Ovary (tissue), 9 donors: ENCODE measurements around the gene HIVEP1. TPM values are rescaled to one million over a fixed set of nuclear protein-coding genes. Genes with fewer than 3 reads are reported as not detected.

Experiments used
- DNase-seq, 5 donors: peaks; one replicate each; pipeline ENCODE4 v3.0.0-alpha.2; 2019 to 2020
- H3K27ac ChIP-seq, 2 donors: fragments of 200-600 bp; one replicate each; pipeline versions ENCODE4 v1.5.1 to v1.8.0; 2019 to 2022
- H3K27me3 ChIP-seq: fragments of 200-600 bp; one replicate; pipeline ENCODE4 v1.8.0; 2022
- H3K36me3 ChIP-seq: fragments of 200-600 bp; sonication (generic); one replicate; pipeline ENCODE4 v1.5.1; 2019
- H3K4me1 ChIP-seq: one replicate; pipeline ENCODE4 v1.8.1; 2013; ENCODE audit warnings: mild to moderate bottlenecking, moderate library complexity; ENCODE audit not compliant: insufficient read depth
- H3K4me3 ChIP-seq: fragments of 200-600 bp; sonication (generic); one replicate; pipeline ENCODE4 v1.5.1; 2017
- H3K9me3 ChIP-seq, 2 donors: fragments of 200-600 bp in 1 of 2; sonication (generic) in 1 of 2; one replicate each; pipeline versions ENCODE4 v1.5.1 to v1.8.1; 2013 to 2019; ENCODE audit warnings: mild to moderate bottlenecking in 1 of 2, moderate library complexity in 1 of 2
- EP300 ChIP-seq: sonication (generic); formaldehyde crosslinking; IDR thresholded peaks from one replicate; pipeline ENCODE4 v1.6.1; 2017; ENCODE audit warnings: antibody characterized with exemption
- POLR2A ChIP-seq: fragments of 450-650 bp; IDR thresholded peaks from one replicate; pipeline ENCODE4 v1.6.1; 2017; ENCODE audit warnings: antibody characterized with exemption, mild to moderate bottlenecking, moderate library complexity
- WGBS, 3 donors: extraction: QIAGEN DNeasy Blood & Tissue Kit in 1 of 3; methylation state at CpG; one replicate each; pipeline versions ENCODE4 v1.1.5 to v1.1.7; 2013 to 2017; 5-methylcytosine and 5-hydroxymethylcytosine counted together
- intact Hi-C, 4 donors: fragments of 100-400 bp; cut with DNase I; formaldehyde crosslinking; loops; one replicate each; pipeline versions ENCODE4 v1.11.0 to v1.15.1; 2022 to 2023
- polyA plus RNA-seq, 2 donors: library from polyadenylated mRNA; stranded (reverse); fragments of 200-250 nt in 1 of 2; fragments of 350-450 nt in 1 of 2; fragmentation: Illumina TruSeq in 1 of 2; extraction: RNeasy Lipid Tissue Mini Kit (QIAGEN cat#74804) in 1 of 2; gene quantifications; one replicate each; pipeline ENCODE4 v1.2.3, GENCODE V29; 2013 to 2014
- total RNA-seq, 7 donors: library from RNA; depleted of rRNA in 2 of 7; stranded (reverse); fragments of >200 nt in 2 of 7; fragmentation: NEBNext Ultra II Directional in 3 of 7; extraction: Animal tissue kit (Norgen Biotek cat#: 25700) in 3 of 7; gene quantifications; one replicate each; pipeline versions ENCODE4 v1.1.0 to v1.2.4, GENCODE V29; 2016 to 2023
- TF ChIP-seq, protein P1 (sequence below), 3 donors: fragments of 450-650 bp in 2 of 3; fragments of 200-600 bp in 1 of 3; IDR thresholded peaks; one replicate each; pipeline versions ENCODE4 v1.5.1 to v1.8.0; 2016 to 2022; ENCODE audit warnings: antibody characterized with exemption in 3 of 3, mild to moderate bottlenecking in 1 of 3
- donor health status: DM: no; HTN: no; CAD: no; lungs with moderate emphysema.
- donor health status: DM: no; HTN: no; CAD: no.
- donor health status: Bipolar disorder and iron deficiency.
- donor health status: DM: yes; HTN: yes; CAD: no.
- donor health status: DM: no; HTN: no; CAD: no.
- donor health status: DM: yes; HTN: yes; CAD: no.

HIVEP1 gene
- total and polyA plus RNA-seq, 9 donors: 11.9 to 45.0 (median 27.0) TPM

DNA sequence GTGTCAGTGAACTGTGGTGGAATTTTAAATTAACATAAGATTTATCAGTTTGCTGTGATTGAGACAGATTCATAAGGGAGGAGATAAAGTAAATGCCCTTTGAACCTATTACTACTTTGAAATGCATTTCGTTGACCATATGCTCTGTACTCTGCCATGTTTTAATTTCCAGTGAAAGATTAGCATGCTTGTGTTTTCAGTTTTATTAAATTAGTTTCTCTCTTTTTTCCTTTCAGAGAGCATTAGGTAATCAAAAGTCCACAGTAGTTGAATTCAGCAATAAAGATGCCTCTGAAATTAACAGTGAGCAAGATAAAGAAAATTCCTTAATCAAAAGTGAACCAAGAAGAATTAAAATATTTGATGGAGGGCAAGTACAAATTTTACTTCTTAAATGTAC lies 117.4 kb downstream of the HIVEP1 start:
- TF ChIP-seq POLR2A: no peak
- TF ChIP-seq, protein P1, sequence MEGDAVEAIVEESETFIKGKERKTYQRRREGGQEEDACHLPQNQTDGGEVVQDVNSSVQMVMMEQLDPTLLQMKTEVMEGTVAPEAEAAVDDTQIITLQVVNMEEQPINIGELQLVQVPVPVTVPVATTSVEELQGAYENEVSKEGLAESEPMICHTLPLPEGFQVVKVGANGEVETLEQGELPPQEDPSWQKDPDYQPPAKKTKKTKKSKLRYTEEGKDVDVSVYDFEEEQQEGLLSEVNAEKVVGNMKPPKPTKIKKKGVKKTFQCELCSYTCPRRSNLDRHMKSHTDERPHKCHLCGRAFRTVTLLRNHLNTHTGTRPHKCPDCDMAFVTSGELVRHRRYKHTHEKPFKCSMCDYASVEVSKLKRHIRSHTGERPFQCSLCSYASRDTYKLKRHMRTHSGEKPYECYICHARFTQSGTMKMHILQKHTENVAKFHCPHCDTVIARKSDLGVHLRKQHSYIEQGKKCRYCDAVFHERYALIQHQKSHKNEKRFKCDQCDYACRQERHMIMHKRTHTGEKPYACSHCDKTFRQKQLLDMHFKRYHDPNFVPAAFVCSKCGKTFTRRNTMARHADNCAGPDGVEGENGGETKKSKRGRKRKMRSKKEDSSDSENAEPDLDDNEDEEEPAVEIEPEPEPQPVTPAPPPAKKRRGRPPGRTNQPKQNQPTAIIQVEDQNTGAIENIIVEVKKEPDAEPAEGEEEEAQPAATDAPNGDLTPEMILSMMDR (IDR thresholded peaks at IDR 0.05): no peak
- H3K27me3 ChIP-seq: no peaks in the 10 kb centered on the region
- WGBS, 3 donors: 33 to 47% (median 34%) methylated on average over 1 of the region's 1 CpG
- no peak overlapping the region for H3K4me3 ChIP-seq
- H3K27ac ChIP-seq: no peak overlapping the region
- no peak for DNase-seq
- no peaks in the 10 kb centered on the region for H3K9me3 ChIP-seq
- intact Hi-C loops: no loop called here
- H3K4me1 ChIP-seq: no peaks in the 10 kb centered on the region
- H3K36me3 ChIP-seq: no peaks in the 10 kb centered on the region

DNA sequence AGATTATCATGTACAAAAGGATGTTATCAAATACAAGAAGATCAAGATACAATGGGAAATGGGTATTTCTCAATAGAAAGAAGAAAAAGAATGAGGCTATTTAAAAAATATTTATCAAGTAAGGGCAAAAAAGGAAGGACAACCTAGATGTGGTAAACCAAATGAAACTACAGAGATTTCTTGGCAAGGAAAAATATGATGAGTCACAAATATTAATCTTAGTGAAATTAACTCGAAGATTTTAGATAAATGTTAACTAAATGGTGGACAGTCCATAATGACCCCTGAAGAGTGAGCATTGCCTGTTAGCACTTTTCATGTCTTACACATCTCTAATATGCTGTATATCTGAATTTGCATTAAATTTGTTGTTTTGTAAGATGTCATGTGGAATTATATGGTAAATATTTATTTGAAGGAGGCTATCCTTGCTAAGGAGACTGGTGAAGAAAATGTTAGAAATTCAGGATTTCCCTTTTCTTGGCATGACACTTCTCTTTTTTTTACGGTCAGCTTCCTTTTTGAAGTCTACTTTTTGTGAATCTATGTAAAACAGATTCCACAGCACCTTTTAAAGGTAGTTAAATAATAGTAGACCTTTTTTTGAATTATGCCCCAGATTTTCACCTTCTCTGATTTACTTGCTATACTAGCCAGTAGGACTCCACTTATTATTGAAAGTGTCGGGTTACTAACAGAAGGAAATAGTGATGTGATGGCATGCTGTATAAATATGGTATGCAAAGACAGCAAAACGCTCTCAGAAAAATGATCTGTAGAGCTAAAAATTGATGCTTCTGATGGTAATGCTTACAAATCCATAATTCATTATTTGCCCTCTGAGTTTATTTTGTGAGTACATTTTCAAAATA lies 120.5 kb downstream of the HIVEP1 start:
- whole genome bisulfite sequencing, 3 donors: 63 to 79% (median 75%) methylated on average over 4 of the region's 4 CpGs
- no peak for DNase-seq
- intact Hi-C loops: no loop called here

DNA sequence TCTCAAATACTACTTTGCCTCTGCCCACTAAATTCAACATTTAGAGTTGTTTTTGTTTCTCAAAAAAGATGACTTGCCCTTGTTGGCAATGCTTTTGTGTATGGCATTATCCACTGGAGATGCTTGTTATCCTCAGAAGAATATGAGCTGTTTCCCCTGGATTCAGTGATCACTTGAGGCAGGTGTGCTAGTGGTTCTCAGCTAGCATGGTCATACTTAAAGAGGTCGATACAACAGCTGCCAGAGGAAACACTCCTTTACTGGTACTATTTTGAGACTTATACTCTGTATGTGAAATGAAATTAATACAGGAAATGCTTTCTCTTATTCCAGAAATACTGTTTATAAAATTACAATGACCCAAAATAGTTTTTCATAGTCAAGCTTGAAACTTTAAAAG lies 122.5 kb downstream of the HIVEP1 start:
- no peak for TF ChIP-seq POLR2A
- no peak for TF ChIP-seq EP300
- no peaks in the 10 kb centered on the region for H3K27me3 ChIP-seq
- no peaks in the 10 kb centered on the region for H3K36me3 ChIP-seq
- H3K27ac ChIP-seq: no peak overlapping the region
- 67 to 84% (median 79%) methylated on average over 1 of the region's 1 CpG for WGBS, 3 donors
- no peak overlapping the region for H3K4me3 ChIP-seq
- no peaks in the 10 kb centered on the region for H3K9me3 ChIP-seq
- H3K4me1 ChIP-seq: no peaks in the 10 kb centered on the region
- intact Hi-C loops: no loop called here
- no peak for DNase-seq

More for the DNA sequence above, 120.5 kb downstream of the HIVEP1 start:
- H3K9me3 ChIP-seq: no peaks in the 10 kb centered on the region
- H3K36me3 ChIP-seq: no peaks in the 10 kb centered on the region
- no peak overlapping the region for H3K27ac ChIP-seq
- no peak for TF ChIP-seq POLR2A
- TF ChIP-seq, protein P1 (IDR thresholded peaks at IDR 0.05): no peak
- TF ChIP-seq EP300: no peak
- H3K4me1 ChIP-seq: no peaks in the 10 kb centered on the region
- H3K4me3 ChIP-seq: no peak overlapping the region
- H3K27me3 ChIP-seq: no peaks in the 10 kb centered on the region

DNA sequence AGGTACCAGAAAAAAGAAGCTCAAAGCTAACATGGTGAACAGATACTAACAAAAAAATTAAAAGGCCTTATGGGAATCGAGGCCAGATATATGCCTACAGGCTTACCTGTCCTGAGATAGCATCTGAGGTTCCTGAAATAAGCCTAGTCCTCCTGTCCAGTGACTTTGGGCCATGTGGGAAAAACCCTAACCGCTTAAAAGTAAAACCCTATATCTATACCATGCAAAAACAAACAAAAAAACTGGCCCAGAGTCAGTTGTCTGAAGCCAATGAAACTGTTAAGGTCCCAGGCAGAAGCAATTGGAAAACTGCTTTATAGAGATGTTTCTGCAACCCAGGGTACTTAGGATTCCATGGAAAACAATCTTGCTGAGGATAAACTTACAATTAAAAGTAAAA lies 122.9 kb downstream of the HIVEP1 start:
- intact Hi-C loops: no loop called here
- Histone ChIP-seq H3K27me3 (no peaks in the 10 kb centered on the region), H3K9me3 (no peaks in the 10 kb centered on the region), H3K27ac (no peak overlapping the region), H3K4me3 (no peak overlapping the region), H3K36me3 (no peaks in the 10 kb centered on the region), H3K4me1 (no peaks in the 10 kb centered on the region)
- no peak for TF ChIP-seq EP300
- TF ChIP-seq, protein P1 (IDR thresholded peaks at IDR 0.05): no peak
- 76 to 91% (median 90%) methylated on average over 2 of the region's 2 CpGs for WGBS, 3 donors
- no peak for DNase-seq

DNA sequence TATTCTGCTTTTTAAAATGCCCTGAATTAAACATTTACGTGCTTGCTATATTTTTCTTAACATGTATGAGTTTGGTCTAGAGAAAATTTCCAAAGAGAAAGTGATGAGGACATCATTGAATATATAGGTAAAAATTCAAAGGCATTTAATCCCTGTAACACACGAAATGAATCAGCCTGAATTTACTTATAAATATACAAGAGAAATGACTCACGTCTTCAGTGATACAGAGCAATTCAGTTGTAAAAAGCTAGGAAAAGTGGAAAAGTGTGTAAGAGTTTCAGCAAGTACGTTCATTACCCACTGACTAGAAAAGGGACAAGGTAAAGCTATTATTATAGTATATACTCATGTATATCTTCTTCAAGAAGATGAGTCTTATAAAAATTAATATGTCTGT lies 124.8 kb downstream of the HIVEP1 start:
- H3K27me3 ChIP-seq: no peaks in the 10 kb centered on the region
- H3K4me3 ChIP-seq: no peak overlapping the region
- no peak overlapping the region for H3K27ac ChIP-seq
- H3K4me1 ChIP-seq: no peaks in the 10 kb centered on the region
- intact Hi-C loops: no loop called here
- TF ChIP-seq, protein P1 (IDR thresholded peaks at IDR 0.05): no peak
- TF ChIP-seq EP300: no peak
- TF ChIP-seq POLR2A: no peak
- 75 to 88% (median 78%) methylated on average over 4 of the region's 4 CpGs for WGBS, 3 donors
- no peak for DNase-seq
- no peaks in the 10 kb centered on the region for H3K36me3 ChIP-seq
- H3K9me3 ChIP-seq: no peaks in the 10 kb centered on the region
